HG02870 (cell line): ENCODE results near the gene GJB6.

Experiments
- ATAC-seq: cut with Tn5 transposase; IDR thresholded peaks from one replicate; pipeline ENCODE4 v1.9.1; 2021; ENCODE audit warnings: mild to moderate bottlenecking, moderate library complexity; ENCODE audit not compliant: unreplicated experiment

Gene GJB6

GRCh38 chr13:20188667-20189553, 43.2 kb downstream of the GJB6 start:
- no peak for ATAC-seq

- ATAC-seq, result no peak
Measured at GRCh38 chr13:20186771-20187170, 45.3 kb downstream of the GJB6 start.

GRCh38 chr13:20185366-20186056, 46.6 kb downstream of the GJB6 start:
- no peak for ATAC-seq

- peak; percentile 91 for ATAC-seq
Measured at GRCh38 chr13:20182231-20182846, 49.8 kb downstream of the GJB6 start.

- no peak for ATAC-seq
Measured at GRCh38 chr13:20181188-20181587, 50.9 kb downstream of the GJB6 start.

- ATAC-seq, result no peak
Measured at GRCh38 chr13:20178156-20178555, 54.0 kb downstream of the GJB6 start.

- no peak for ATAC-seq
Measured at GRCh38 chr13:20177049-20177831, 54.9 kb downstream of the GJB6 start.

- ATAC-seq, result no peak
Measured at GRCh38 chr13:20175907-20176652, 56.0 kb downstream of the GJB6 start.

GRCh38 chr13:20175406-20175794, 56.7 kb downstream of the GJB6 start:
- ATAC-seq, result no peak

- peak; percentile 86 for ATAC-seq
Measured at GRCh38 chr13:20174656-20175405, 57.3 kb downstream of the GJB6 start.

- ATAC-seq, result no peak
Measured at GRCh38 chr13:20173116-20173746, 58.9 kb downstream of the GJB6 start.
